ENCODE results near the gene HOXA9. TPM values are rescaled to one million over a fixed set of nuclear protein-coding genes. Genes with fewer than 3 reads are reported as not detected.

Gene HOXA9
- total RNA-seq, 1 donor from 2014 or later, result not detected

DNA sequence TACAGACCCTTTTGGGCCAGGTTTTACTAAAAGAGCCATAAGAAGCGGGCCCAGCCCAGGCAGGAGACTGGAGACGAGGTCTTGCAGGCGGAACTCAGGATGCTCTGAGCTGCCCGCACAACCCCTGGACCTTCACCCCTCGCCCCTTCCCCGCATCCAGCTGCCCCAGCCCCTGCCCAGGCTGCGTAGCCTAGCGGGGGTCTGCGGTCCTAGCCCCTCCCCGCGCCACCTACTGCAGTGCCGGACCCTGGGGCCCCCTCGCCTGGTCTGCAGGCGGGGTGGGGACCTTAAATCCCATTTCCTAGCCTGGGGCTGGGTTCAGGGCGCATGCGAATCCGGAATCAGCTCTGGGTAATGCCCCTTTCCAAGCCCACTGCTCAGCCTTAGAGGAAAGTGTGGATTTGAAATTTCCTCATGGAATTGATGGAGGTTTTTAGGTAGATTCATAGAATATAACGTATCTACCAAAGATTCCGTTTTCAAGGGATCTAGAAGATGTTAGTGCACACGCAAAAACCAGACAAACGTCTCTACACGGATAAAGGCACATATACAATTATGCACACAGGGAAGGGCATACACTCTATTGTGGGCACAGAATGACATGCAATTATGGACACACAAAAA lies 12.4 kb downstream of the HOXA9 start:
- Mint-ChIP-seq H3K4me1 (ENCODE audit: low read depth) (peaks cover 17% of the 10 kb centered on the region), H3K27ac (no peak overlapping the region), H3K9me3 (no peaks in the 10 kb centered on the region), H3K27me3 (ENCODE audit: low read depth) (peaks cover 89% of the 10 kb centered on the region), H3K4me3 (ENCODE audit: low read depth) (no peak overlapping the region), H3K36me3 (ENCODE audit: low read depth) (peaks cover 4% of the 10 kb centered on the region)
- intact Hi-C loops (cut with micrococcal nuclease), result loop anchor here (5.0 to 10.0 kb wide), 2 partner anchors 1291 to 1802 kb away; partner anchors contain the start of gene TRIL
- no peak for DNase-seq (ENCODE audit: low spot score)

- peak within 1 kb of the TSS; percentile 60 for H3K4me3 Mint-ChIP-seq (ENCODE audit: low read depth)
- H3K27ac Mint-ChIP-seq, result no peak within 1 kb of the TSS
- DNase-seq (ENCODE audit: low spot score), result no peak
- peaks cover 17% of the 10 kb centered on the region for H3K4me1 Mint-ChIP-seq (ENCODE audit: low read depth)
- intact Hi-C loops (cut with micrococcal nuclease), result loop anchor here (2.0 to 10.0 kb wide), 4 partner anchors 13 to 1803 kb away; partner anchors contain the start of genes HOXA9 and TRIL
- H3K9me3 Mint-ChIP-seq, result no peaks in the 10 kb centered on the region
- peaks cover 87% of the 10 kb centered on the region for H3K27me3 Mint-ChIP-seq (ENCODE audit: low read depth)
- peaks cover 4% of the 10 kb centered on the region for H3K36me3 Mint-ChIP-seq (ENCODE audit: low read depth)
Measured at GRCh38 chr7:27151931-27152815, 13.2 kb downstream of the HOXA9 start, which contains the start of gene HOXA3. Gene HOXA3, minus strand, starts transcription at chr7:27152583. Its CDS starts 41,943 bp downstream, at chr7:27110640.

DNA sequence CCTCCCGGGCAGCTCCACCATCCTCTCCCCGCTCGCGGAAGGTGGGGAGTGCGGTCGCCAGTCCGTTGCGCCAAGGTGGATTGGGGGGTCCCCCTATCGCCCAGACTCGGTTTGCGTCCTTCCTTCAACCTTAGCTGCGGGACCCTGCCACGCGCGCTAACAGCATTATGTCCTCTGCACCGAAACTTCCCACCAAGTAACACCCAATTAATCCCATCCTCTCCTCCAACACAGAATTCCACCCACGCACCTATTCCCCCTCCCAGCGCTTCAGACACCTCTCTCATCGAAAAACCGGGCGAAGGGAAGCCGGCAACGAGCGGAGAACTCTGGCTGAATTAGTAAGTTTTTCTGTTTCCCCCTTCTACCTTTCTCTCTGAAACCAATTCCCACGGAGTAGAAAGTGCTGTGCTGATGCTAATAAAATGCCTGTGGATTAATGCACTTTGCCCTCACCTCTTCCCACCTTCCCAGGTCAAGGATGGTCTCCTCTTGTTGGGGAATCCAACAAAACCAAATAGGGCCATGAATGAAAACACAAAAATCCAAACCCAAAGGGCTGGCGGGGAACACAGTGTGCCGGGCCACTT lies 13.9 kb downstream of the HOXA9 start:
- intact Hi-C loops (cut with micrococcal nuclease), result loop anchor here (2.0 to 10.0 kb wide), 4 partner anchors 13 to 1803 kb away; partner anchors contain the start of genes HOXA9 and TRIL
- H3K36me3 Mint-ChIP-seq (ENCODE audit: low read depth), result peaks cover 4% of the 10 kb centered on the region
- no peak overlapping the region for H3K27ac Mint-ChIP-seq
- H3K9me3 Mint-ChIP-seq, result no peaks in the 10 kb centered on the region
- no peak for DNase-seq (ENCODE audit: low spot score)
- H3K27me3 Mint-ChIP-seq (ENCODE audit: low read depth), result peaks cover 88% of the 10 kb centered on the region
- peak overlapping the region; percentile 60 for H3K4me3 Mint-ChIP-seq (ENCODE audit: low read depth)
- peaks cover 17% of the 10 kb centered on the region for H3K4me1 Mint-ChIP-seq (ENCODE audit: low read depth)

DNA sequence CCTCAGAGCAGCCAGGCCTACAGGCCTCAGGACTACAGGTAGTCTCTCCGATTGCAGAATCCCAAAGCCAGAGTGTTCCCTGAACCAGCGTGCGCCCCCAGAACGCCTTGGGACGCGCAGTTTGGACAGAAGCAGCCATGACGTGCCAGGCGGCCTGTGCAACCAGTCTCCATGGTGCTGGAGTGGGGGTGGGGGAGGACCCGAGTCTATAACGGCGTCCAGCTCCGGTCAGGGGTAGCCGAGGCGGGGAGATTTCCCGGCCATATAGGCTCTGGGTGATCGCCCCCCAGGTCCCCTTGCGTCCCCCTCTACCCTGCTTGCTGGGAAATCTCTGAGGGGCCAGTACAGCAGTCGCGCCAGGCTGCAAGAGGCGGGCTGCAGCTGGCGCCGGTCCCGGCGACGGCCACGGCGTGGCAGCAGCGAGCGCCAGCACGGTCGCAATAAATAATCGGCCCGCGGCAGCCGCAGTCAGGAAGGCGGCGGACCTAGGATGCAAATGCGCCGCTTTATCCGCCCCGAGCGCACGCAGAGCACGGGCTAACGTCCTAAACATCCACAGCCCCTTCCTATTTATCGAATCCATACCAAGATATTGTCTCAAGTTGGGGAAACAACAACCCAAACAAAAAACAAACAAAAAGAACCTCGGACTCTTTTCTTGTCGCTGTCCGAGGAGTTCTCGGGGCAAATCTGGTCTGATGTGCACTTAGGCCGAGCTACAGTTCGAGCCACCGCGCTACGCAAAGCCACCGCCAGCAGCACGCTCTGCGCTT lies 14.6 kb downstream of the HOXA9 start:
- H3K36me3 Mint-ChIP-seq (ENCODE audit: low read depth), result peaks cover 4% of the 10 kb centered on the region
- DNase-seq (ENCODE audit: low spot score), result peak; percentile 55
- H3K4me1 Mint-ChIP-seq (ENCODE audit: low read depth), result peaks cover 17% of the 10 kb centered on the region
- H3K27me3 Mint-ChIP-seq (ENCODE audit: low read depth), result peaks cover 88% of the 10 kb centered on the region
- H3K4me3 Mint-ChIP-seq (ENCODE audit: low read depth), result peak overlapping the region; percentile 60
- no peak overlapping the region for H3K27ac Mint-ChIP-seq
- intact Hi-C loops (cut with micrococcal nuclease), result loop anchor here (2.0 to 10.0 kb wide), 4 partner anchors 14 to 1804 kb away; partner anchors contain the start of genes HOXA9 and TRIL
- H3K9me3 Mint-ChIP-seq, result no peaks in the 10 kb centered on the region

DNA sequence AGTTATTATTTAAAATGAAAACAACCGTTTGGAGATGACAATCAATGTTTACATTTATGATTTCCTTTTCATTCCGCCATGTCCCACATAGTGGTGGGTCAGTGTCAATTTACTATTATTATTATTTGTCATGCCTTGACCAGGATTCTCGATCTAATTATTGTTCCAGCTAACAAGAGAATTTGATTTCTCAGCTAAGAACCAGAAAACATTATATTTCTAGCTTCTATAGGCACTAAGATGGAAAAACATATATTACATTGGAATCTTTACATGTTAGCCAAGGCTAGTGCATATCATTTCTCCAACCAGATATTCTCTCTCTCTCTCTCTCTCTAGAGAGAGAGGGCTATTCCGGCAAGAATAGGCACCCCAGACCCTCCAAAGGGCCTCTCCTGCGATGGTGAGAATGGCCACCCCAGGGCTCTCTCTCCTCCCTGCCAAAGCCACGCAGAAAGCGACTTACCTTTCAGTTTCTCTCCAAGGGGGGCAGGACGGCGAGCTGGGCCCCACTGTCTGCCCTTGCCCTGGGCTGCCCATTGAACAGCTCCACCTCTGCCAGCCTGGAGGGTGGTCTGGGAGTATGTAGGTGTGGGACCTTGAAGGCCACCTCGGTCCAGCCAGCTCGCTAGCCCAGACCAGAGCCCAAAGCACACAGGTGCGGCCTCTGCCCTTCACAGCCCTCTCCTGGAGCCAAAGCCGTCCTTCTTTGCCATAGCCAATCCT lies 15.3 kb downstream of the HOXA9 start:
- Mint-ChIP-seq H3K4me3 (ENCODE audit: low read depth) (no peak overlapping the region), H3K36me3 (ENCODE audit: low read depth) (peaks cover 3% of the 10 kb centered on the region), H3K4me1 (ENCODE audit: low read depth) (peaks cover 13% of the 10 kb centered on the region), H3K9me3 (no peaks in the 10 kb centered on the region), H3K27me3 (ENCODE audit: low read depth) (peaks cover 80% of the 10 kb centered on the region), H3K27ac (no peak overlapping the region)
- DNase-seq (ENCODE audit: low spot score), result no peak
- intact Hi-C loops (cut with micrococcal nuclease), result loop anchor here (2.0 to 10.0 kb wide), 4 partner anchors 15 to 1805 kb away; partner anchors contain the start of genes HOXA9 and TRIL

DNA sequence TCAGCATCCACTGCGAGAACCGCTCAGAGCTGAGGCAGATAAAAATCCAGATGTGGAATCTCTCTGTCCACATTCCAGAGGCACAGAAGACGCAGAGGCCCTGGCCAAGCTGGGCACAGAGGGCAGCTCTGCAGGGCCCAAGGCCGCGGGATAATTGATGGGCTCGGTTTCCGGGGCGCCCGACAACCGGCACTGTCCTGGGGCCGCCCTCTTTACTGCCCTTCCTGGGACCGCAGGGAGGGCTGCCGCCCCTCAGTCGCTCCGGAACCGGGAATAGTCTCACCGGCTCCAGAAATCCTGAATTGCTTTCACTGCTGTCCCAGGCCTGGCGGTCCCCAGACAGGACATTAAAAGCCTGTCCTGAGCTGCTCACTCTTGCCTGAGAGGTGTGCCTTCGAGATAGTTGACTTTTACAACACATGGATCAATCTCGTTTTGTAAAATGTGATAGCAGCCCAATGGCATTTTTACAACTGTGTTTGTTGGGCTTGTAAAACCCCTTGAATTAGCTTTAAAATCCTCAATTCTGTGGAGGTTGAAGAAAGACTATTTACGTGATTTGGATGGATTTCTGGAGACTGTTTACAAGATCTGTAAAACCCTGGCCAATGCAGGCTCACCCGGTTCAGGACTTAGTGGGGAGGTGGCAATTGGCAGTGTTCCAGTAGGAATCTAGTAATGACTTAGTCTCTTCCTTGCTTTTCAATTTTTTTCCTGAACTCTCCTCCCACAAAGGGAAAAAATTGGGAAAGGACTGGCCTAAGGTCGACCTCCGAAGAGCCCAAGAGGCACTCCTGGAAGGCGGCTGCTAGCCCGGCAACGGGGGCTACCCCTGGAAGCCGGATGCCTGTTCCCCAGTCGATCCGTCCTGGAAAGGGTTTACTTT lies 16.3 kb downstream of the HOXA9 start:
- Mint-ChIP-seq H3K27ac (no peak overlapping the region), H3K36me3 (ENCODE audit: low read depth) (no peaks in the 10 kb centered on the region), H3K9me3 (no peaks in the 10 kb centered on the region), H3K27me3 (ENCODE audit: low read depth) (peaks cover 70% of the 10 kb centered on the region), H3K4me3 (ENCODE audit: low read depth) (no peak overlapping the region), H3K4me1 (ENCODE audit: low read depth) (peaks cover 10% of the 10 kb centered on the region)
- intact Hi-C loops (cut with micrococcal nuclease), result no loop called here
- no peak for DNase-seq (ENCODE audit: low spot score)

DNA sequence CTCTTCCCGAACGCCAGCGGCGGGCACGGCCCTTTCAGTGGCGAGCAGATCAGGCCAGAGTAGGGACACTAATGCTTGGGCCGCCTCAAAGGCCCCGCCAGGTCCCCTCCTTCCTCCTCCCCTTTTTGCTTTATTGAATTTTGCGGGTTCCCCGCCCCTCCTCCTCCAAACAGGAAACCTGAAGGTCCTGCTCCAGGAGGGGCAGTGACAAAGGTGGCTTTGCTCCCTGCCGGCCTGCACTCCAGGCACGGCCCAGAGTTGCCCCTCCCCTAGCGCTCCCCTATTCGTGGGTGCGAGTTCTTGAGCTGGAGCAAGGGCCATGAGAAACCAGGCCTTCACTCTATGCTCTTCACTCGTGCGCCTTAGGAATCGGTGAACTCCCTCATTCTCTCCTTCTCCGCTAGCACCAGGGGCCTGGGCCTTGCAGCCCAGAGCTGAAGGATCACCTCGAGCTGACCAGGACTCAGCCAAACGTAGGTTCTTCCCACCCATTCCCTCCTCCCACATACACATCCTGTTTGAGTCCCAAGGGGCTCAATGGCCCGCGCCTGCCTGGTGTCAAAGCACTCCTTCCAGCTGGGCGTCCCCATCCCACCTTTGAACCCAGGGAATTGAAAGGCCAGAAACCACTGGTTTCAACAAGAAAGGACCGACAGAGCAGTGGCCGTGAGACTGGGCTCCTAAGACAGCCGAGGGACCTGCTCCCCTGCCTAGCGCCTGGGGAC lies 17.1 kb downstream of the HOXA9 start:
- intact Hi-C loops (cut with micrococcal nuclease), result no loop called here
- H3K27me3 Mint-ChIP-seq (ENCODE audit: low read depth), result peaks cover 62% of the 10 kb centered on the region
- no peak overlapping the region for H3K4me3 Mint-ChIP-seq (ENCODE audit: low read depth)
- DNase-seq (ENCODE audit: low spot score), result no peak
- H3K27ac Mint-ChIP-seq, result no peak overlapping the region
- peaks cover 10% of the 10 kb centered on the region for H3K4me1 Mint-ChIP-seq (ENCODE audit: low read depth)
- no peaks in the 10 kb centered on the region for H3K36me3 Mint-ChIP-seq (ENCODE audit: low read depth)
- no peaks in the 10 kb centered on the region for H3K9me3 Mint-ChIP-seq

DNA sequence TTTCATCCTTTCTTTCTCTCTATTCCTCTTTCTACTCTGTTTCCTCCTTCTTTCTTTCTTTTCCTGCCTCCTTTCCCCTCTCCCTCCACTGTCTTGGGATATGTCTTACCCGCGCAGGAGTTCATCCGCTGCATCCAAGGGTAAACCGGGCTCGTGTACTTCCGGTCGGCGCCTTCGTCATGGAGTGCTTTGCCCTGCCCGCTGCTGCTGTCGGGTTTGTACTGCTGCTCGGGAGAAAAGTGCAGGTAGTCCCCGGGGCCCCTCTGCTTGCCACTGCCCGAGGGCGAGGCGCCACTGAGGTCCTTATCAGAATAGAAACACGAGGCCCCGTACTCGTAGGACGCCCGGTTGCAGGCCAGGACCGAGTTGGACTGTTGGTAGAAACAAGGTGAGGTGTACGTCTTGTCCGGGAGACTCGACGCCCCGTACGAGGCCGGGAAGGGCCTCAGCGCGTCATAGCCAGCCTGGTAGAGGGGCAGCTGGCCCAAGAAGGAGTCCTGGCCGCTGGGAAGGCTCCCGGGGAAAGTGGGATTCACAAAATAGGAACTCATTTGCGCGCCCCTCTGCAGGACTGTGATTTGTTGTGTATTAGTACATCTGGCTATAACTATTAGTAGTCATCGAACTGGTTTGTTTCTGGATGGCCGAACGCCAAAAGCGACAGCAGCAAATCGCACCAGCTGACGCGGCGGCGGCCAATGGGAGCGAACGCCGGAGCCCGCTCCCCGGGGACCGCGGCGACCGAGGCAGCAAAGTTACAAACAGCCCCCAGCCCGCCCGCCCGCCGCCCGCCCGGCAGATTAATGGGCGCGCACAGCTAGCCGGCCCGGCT lies 17.9 kb downstream of the HOXA9 start, which contains the start of gene HOXA6:
TSS of gene HOXA6 (minus strand) at position 576 of the 832 bp plus-strand sequence. CDS start at position 551, 25 bp downstream.
- H3K27ac Mint-ChIP-seq, result no peak within 1 kb of the TSS
- no peaks in the 10 kb centered on the region for H3K9me3 Mint-ChIP-seq
- H3K27me3 Mint-ChIP-seq (ENCODE audit: low read depth), result peaks cover 57% of the 10 kb centered on the region
- intact Hi-C loops (cut with micrococcal nuclease), result no loop called here
- DNase-seq (ENCODE audit: low spot score), result no peak
- H3K36me3 Mint-ChIP-seq (ENCODE audit: low read depth), result no peaks in the 10 kb centered on the region
- H3K4me3 Mint-ChIP-seq (ENCODE audit: low read depth), result no peak within 1 kb of the TSS
- peaks cover 10% of the 10 kb centered on the region for H3K4me1 Mint-ChIP-seq (ENCODE audit: low read depth)

- Mint-ChIP-seq H3K27ac (no peak overlapping the region), H3K4me3 (ENCODE audit: low read depth) (no peak overlapping the region), H3K9me3 (no peaks in the 10 kb centered on the region), H3K36me3 (ENCODE audit: low read depth) (no peaks in the 10 kb centered on the region), H3K27me3 (ENCODE audit: low read depth) (peaks cover 50% of the 10 kb centered on the region), H3K4me1 (ENCODE audit: low read depth) (peaks cover 8% of the 10 kb centered on the region)
- intact Hi-C loops (cut with micrococcal nuclease), result no loop called here
- no peak for DNase-seq (ENCODE audit: low spot score)
Measured at GRCh38 chr7:27146491-27147198, 18.7 kb downstream of the HOXA9 start.

Measured in activated T-helper 2 cell treated with anti-CD3 and anti-CD28 coated beads, Interferon-gamma antibody, Interleukin-2, Interleukin-4, amounts not matched to agents 10 μg/mL and 5 μg/mL and 100 μg/mL, durations not matched to agents 14 hours and 24 hours and 36 hours (primary cell).